Liver (tissue), 9 donors: Measurements from ENCODE around the gene URB1. TPM values are rescaled to one million over a fixed set of nuclear protein-coding genes. Genes with fewer than 3 reads are reported as not detected.

Experiments used
- DNase-seq: peaks from one replicate; pipeline ENCODE4 v3.0.0-alpha.2; 2017; ENCODE audit warnings: low spot score
- H3K27ac ChIP-seq, 2 donors: one replicate each; pipeline ENCODE4 v1.7.0; 2013; ENCODE audit warnings: inconsistent platforms in 2 of 2, low read length in 2 of 2, control low read depth in 1 of 2, low read depth in 1 of 2, mild to moderate bottlenecking in 1 of 2
- H3K27me3 ChIP-seq, 4 donors: one replicate each; pipeline versions ENCODE4 v1.6.1 to v1.7.0; 2013; ENCODE audit warnings: low read length in 3 of 4, inconsistent platforms in 1 of 4, mild to moderate bottlenecking in 1 of 4, moderate library complexity in 1 of 4; ENCODE audit not compliant: control insufficient read depth in 4 of 4, insufficient read depth in 4 of 4
- H3K36me3 ChIP-seq, 4 donors: one replicate each; pipeline versions ENCODE4 v1.6.1 to v1.7.0; 2013; ENCODE audit warnings: low read length in 3 of 4, mild to moderate bottlenecking in 3 of 4, low read depth in 1 of 4, moderate library complexity in 1 of 4; ENCODE audit not compliant: control insufficient read depth in 4 of 4, insufficient read depth in 3 of 4
- H3K4me1 ChIP-seq, 4 donors: one replicate each; pipeline versions ENCODE4 v1.6.1 to v1.7.0; 2013; ENCODE audit warnings: low read length in 3 of 4, mild to moderate bottlenecking in 3 of 4, moderate library complexity in 1 of 4; ENCODE audit not compliant: control insufficient read depth in 4 of 4, insufficient read depth in 4 of 4
- H3K4me3 ChIP-seq, 3 donors: one replicate each; pipeline versions ENCODE4 v1.6.1 to v1.7.0; 2013; ENCODE audit warnings: low read length in 3 of 3, control low read depth in 1 of 3, low read depth in 1 of 3, mild to moderate bottlenecking in 1 of 3
- H3K9ac ChIP-seq, 2 donors: one replicate each; pipeline ENCODE4 v1.7.0; 2013; ENCODE audit warnings: low read length in 2 of 2, mild to moderate bottlenecking in 2 of 2, moderate library complexity in 2 of 2, control low read depth in 1 of 2, low read depth in 1 of 2
- H3K9me3 ChIP-seq, 4 donors: one replicate each; pipeline versions ENCODE4 v1.6.1 to v1.7.0; 2013; ENCODE audit warnings: low read length in 3 of 4; ENCODE audit not compliant: control insufficient read depth in 4 of 4
- ATF3 ChIP-seq: IDR thresholded peaks from 2 replicates; pipeline ENCODE4 v1.6.1; 2016; ENCODE audit warnings: antibody characterized with exemption
- EGR1 ChIP-seq, 2 donors: IDR thresholded peaks; 2 replicates each; pipeline ENCODE4 v1.6.1; 2016 to 2018; ENCODE audit warnings: antibody characterized with exemption in 2 of 2, low read depth in 2 of 2
- GABPA ChIP-seq, 2 donors: IDR thresholded peaks in 1 of 2; conservative IDR thresholded peaks in 1 of 2; 2 replicates each; pipeline ENCODE4 v1.6.1; 2016; ENCODE audit warnings: antibody characterized with exemption in 2 of 2, mild to moderate bottlenecking in 1 of 2, moderate library complexity in 1 of 2
- HNF4A ChIP-seq, 2 donors: conservative IDR thresholded peaks; 2 replicates each; pipeline ENCODE4 v1.6.1; 2016; ENCODE audit warnings: antibody characterized with exemption in 2 of 2, mild to moderate bottlenecking in 2 of 2
- HNF4G ChIP-seq: IDR thresholded peaks from 2 replicates; pipeline ENCODE4 v1.6.1; 2016; ENCODE audit warnings: antibody characterized with exemption
- RAD21 ChIP-seq, 2 donors: IDR thresholded peaks; 2 replicates each; pipeline ENCODE4 v1.6.1; 2016; ENCODE audit warnings: antibody characterized with exemption in 2 of 2, mild to moderate bottlenecking in 2 of 2
- SP1 ChIP-seq: IDR thresholded peaks from 2 replicates; pipeline ENCODE4 v1.6.1; 2018; ENCODE audit warnings: antibody characterized with exemption, mild to moderate bottlenecking
- TAF1 ChIP-seq: conservative IDR thresholded peaks from 2 replicates; pipeline ENCODE4 v1.6.1; 2016; ENCODE audit warnings: antibody characterized with exemption, mild to moderate bottlenecking
- YY1 ChIP-seq: IDR thresholded peaks from 2 replicates; pipeline ENCODE4 v1.6.1; 2016; ENCODE audit warnings: antibody characterized with exemption, mild to moderate bottlenecking
- WGBS: extraction: QIAGEN DNeasy Blood & Tissue Kit; methylation state at CpG from one replicate; pipeline ENCODE4 v1.1.7; 2013; 5-methylcytosine and 5-hydroxymethylcytosine counted together
- polyA plus RNA-seq, 2 donors: library from polyadenylated mRNA; stranded (reverse) in 1 of 2; unstranded in 1 of 2; fragments of 200-250 nt in 1 of 2; fragments of >200 nt in 1 of 2; fragmentation: Nextera tagmentation in 1 of 2; extraction: Ambion mirVana in 1 of 2; gene quantifications; one replicate each; pipeline versions ENCODE4 v1.2.1 to v1.2.3, GENCODE V29; 2013 to 2015
- total RNA-seq, 2 donors: library from RNA; depleted of rRNA; stranded (reverse); fragments of >200 nt; gene quantifications; one replicate each; pipeline ENCODE4 v1.2.3, GENCODE V29; 2014
- TF ChIP-seq, protein P1 (sequence below): IDR thresholded peaks from 2 replicates; pipeline ENCODE4 v1.6.1; 2016; ENCODE audit warnings: antibody characterized with exemption
- TF ChIP-seq, protein P2 (sequence below): IDR thresholded peaks from 2 replicates; pipeline ENCODE4 v1.6.1; 2016; ENCODE audit warnings: antibody characterized with exemption, mild to moderate bottlenecking
- TF ChIP-seq, protein P3 (sequence below): IDR thresholded peaks from 2 replicates; pipeline ENCODE4 v1.6.1; 2016; ENCODE audit warnings: antibody characterized with exemption
- donor health status: healthy.
- donor health status: healthy.
- donor health status: healthy.
- donor health status: healthy.
- donor health status: healthy.

The URB1 gene
- total and polyA plus RNA-seq, 4 donors = 2.8 to 14.5 (median 7.1) TPM

GRCh38 chr21:32322676-32323075 is 70.1 kb downstream of the URB1 start:
- DNase-seq = no peak
- TF ChIP-seq YY1 (no peak), EGR1 (IDR thresholded peaks at IDR 0.05; ENCODE audit: low read depth in 2 of 2) (no peak), RAD21 (IDR thresholded peaks at IDR 0.05) (no peak)

DNA sequence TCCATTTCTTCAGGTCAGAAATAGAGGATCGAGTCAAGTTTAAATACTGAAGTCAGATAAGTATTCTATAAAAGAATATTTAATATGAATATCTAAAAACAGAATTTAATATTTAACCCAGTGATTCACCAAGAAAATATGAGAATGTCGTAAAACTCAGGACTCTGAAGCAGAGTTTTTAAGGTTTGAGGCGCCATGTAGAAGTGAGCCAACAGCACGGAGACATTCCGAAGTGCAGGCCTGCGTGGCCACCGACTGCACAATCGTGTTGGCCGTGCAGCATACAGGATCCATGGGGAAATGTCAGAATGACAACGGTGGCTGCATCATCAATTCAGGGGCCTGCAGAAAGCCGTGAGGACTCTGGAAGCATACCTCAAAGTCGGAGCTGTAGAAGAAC is 70.7 kb downstream of the URB1 start:
- Histone ChIP-seq H3K9me3 (no peaks in the 10 kb centered on the region), H3K27ac (no peak overlapping the region), H3K9ac (no peak overlapping the region), H3K27me3 (no peaks in the 10 kb centered on the region), H3K36me3 (peaks cover 24 to 88% (median 58%) of the 10 kb centered on the region in 4 donors), H3K4me1 (no peaks in the 10 kb centered on the region), H3K4me3 (no peak overlapping the region)
- TF ChIP-seq HNF4G = no peak
- no peak for TF ChIP-seq RAD21 (IDR thresholded peaks at IDR 0.05)
- 97% methylated on average over 12 of the region's 12 CpGs for WGBS
- no peak for DNase-seq

More at GRCh38 chr21:32322676-32323075, 70.1 kb downstream of the URB1 start:
- H3K4me3 ChIP-seq = no peak overlapping the region
- no peaks in the 10 kb centered on the region for H3K4me1 ChIP-seq
- 96% methylated on average over 10 of the region's 10 CpGs for WGBS
- no peaks in the 10 kb centered on the region for H3K9me3 ChIP-seq
- no peak overlapping the region for H3K9ac ChIP-seq
- peaks cover 24 to 82% (median 52%) of the 10 kb centered on the region in 4 donors for H3K36me3 ChIP-seq
- H3K27me3 ChIP-seq = no peaks in the 10 kb centered on the region
- H3K27ac ChIP-seq = no peak overlapping the region

DNA sequence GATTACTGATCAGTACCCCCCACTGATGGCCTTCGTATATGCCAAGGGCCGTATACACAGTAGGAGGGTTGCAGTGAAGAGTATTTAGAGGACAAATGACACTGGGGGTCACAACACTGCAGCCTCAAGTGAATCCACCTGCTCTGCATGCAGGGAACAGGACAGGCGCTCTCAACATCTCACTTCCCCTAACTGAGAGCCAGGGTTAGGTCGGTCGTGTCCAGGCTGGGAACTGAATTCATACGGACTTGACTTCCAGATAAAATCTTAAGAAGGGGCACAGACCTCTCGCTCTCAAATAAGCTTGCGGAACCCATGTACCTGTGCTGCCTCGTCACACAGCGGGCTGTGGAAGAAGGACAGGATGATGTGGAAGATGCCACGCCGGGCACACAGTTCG is 71.3 kb downstream of the URB1 start:
- Histone ChIP-seq H3K9ac (no peak overlapping the region), H3K27me3 (no peaks in the 10 kb centered on the region), H3K4me3 (no peak overlapping the region), H3K27ac (no peak overlapping the region), H3K9me3 (no peaks in the 10 kb centered on the region), H3K4me1 (no peaks in the 10 kb centered on the region), H3K36me3 (peaks cover 28 to 94% (median 60%) of the 10 kb centered on the region in 4 donors)
- TF ChIP-seq, protein P1, sequence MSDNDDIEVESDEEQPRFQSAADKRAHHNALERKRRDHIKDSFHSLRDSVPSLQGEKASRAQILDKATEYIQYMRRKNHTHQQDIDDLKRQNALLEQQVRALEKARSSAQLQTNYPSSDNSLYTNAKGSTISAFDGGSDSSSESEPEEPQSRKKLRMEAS = no peak
- TF ChIP-seq GABPA (IDR thresholded peaks at IDR 0.05 in 1 of 2, conservative IDR thresholded peaks at IDR 0.05 in 1 of 2) (no peak), SP1 (no peak), HNF4A (conservative IDR thresholded peaks at IDR 0.05) (no peak), HNF4G (no peak), ATF3 (no peak), TAF1 (no peak), RAD21 (IDR thresholded peaks at IDR 0.05) (no peak)
- TF ChIP-seq, protein P2, sequence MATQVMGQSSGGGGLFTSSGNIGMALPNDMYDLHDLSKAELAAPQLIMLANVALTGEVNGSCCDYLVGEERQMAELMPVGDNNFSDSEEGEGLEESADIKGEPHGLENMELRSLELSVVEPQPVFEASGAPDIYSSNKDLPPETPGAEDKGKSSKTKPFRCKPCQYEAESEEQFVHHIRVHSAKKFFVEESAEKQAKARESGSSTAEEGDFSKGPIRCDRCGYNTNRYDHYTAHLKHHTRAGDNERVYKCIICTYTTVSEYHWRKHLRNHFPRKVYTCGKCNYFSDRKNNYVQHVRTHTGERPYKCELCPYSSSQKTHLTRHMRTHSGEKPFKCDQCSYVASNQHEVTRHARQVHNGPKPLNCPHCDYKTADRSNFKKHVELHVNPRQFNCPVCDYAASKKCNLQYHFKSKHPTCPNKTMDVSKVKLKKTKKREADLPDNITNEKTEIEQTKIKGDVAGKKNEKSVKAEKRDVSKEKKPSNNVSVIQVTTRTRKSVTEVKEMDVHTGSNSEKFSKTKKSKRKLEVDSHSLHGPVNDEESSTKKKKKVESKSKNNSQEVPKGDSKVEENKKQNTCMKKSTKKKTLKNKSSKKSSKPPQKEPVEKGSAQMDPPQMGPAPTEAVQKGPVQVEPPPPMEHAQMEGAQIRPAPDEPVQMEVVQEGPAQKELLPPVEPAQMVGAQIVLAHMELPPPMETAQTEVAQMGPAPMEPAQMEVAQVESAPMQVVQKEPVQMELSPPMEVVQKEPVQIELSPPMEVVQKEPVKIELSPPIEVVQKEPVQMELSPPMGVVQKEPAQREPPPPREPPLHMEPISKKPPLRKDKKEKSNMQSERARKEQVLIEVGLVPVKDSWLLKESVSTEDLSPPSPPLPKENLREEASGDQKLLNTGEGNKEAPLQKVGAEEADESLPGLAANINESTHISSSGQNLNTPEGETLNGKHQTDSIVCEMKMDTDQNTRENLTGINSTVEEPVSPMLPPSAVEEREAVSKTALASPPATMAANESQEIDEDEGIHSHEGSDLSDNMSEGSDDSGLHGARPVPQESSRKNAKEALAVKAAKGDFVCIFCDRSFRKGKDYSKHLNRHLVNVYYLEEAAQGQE = no peak
- TF ChIP-seq, protein P3, sequence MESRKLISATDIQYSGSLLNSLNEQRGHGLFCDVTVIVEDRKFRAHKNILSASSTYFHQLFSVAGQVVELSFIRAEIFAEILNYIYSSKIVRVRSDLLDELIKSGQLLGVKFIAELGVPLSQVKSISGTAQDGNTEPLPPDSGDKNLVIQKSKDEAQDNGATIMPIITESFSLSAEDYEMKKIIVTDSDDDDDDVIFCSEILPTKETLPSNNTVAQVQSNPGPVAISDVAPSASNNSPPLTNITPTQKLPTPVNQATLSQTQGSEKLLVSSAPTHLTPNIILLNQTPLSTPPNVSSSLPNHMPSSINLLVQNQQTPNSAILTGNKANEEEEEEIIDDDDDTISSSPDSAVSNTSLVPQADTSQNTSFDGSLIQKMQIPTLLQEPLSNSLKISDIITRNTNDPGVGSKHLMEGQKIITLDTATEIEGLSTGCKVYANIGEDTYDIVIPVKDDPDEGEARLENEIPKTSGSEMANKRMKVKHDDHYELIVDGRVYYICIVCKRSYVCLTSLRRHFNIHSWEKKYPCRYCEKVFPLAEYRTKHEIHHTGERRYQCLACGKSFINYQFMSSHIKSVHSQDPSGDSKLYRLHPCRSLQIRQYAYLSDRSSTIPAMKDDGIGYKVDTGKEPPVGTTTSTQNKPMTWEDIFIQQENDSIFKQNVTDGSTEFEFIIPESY = no peak
- WGBS = 97% methylated on average over 13 of the region's 13 CpGs
- DNase-seq = no peak
